Stromal cell of bone marrow (primary cell): ENCODE measurements around the gene ANLN.
A peak's percentile ranks its signal among the peaks of the same experiment; 100 is the strongest.
"Not testable (repeated sequence)": the region's sequence is repeated elsewhere in the genome, so short reads cannot be mapped to it uniquely, and the experiment has no call there.

Experiments
- DNase-seq: peaks from one replicate; pipeline ENCODE4 v3.0.0-alpha.2; 2012; ENCODE audit warnings: low read depth

ANLN gene

GRCh38 chr7:36389371-36390198 is at the start of gene ANLN:
Gene ANLN, plus strand, starts transcription at chr7:36389862. Its CDS starts 165 bp downstream, at chr7:36390027.
- DNase-seq = peak; percentile 93

GRCh38 chr7:36343548-36343947 is 46.1 kb upstream of the ANLN start:
- no peak for DNase-seq

GRCh38 chr7:36344622-36345021 is 45.0 kb upstream of the ANLN start:
- DNase-seq = no peak

- DNase-seq = no peak
Observed at GRCh38 chr7:36346260-36346831, 43.3 kb upstream of the ANLN start.

GRCh38 chr7:36348256-36348655 is 41.4 kb upstream of the ANLN start:
- no peak for DNase-seq

GRCh38 chr7:36348771-36349170 is 40.9 kb upstream of the ANLN start:
- DNase-seq = no peak

- DNase-seq = no peak
Observed at GRCh38 chr7:36349626-36350025, 40.0 kb upstream of the ANLN start.

GRCh38 chr7:36355490-36355889 is 34.2 kb upstream of the ANLN start:
- no peak for DNase-seq

- no peak for DNase-seq
Observed at GRCh38 chr7:36357054-36357453, 32.6 kb upstream of the ANLN start.

- no peak for DNase-seq
Observed at GRCh38 chr7:36358589-36358988, 31.1 kb upstream of the ANLN start.

- DNase-seq = no peak
Observed at GRCh38 chr7:36360244-36360643, 29.4 kb upstream of the ANLN start.

- DNase-seq = no peak
Observed at GRCh38 chr7:36361227-36361626, 28.4 kb upstream of the ANLN start.

GRCh38 chr7:36363515-36363914 is 26.1 kb upstream of the ANLN start:
- DNase-seq = no peak

- no peak for DNase-seq
Observed at GRCh38 chr7:36366005-36366717, 23.5 kb upstream of the ANLN start.

- peak; percentile 61 for DNase-seq
Observed at GRCh38 chr7:36366718-36367560, 22.7 kb upstream of the ANLN start.

- DNase-seq = no peak
Observed at GRCh38 chr7:36367561-36368077, 22.0 kb upstream of the ANLN start.

GRCh38 chr7:36368496-36368895 is 21.2 kb upstream of the ANLN start:
- DNase-seq = no peak

GRCh38 chr7:36369171-36369570 is 20.5 kb upstream of the ANLN start:
- DNase-seq = no peak

- DNase-seq = no peak
Observed at GRCh38 chr7:36370046-36370445, 19.6 kb upstream of the ANLN start.

- DNase-seq = no peak
Observed at GRCh38 chr7:36372156-36372555, 17.5 kb upstream of the ANLN start.

- not testable (repeated sequence) for DNase-seq
Observed at GRCh38 chr7:36378555-36378954, 11.1 kb upstream of the ANLN start.
